Epithelial cell of proximal tubule (primary cell): ENCODE results near the gene ZFP2. TPM values are rescaled to one million over a fixed set of nuclear protein-coding genes. Genes with fewer than 3 reads are reported as not detected.
"Not testable (repeated sequence)": the region's sequence is repeated elsewhere in the genome, so short reads cannot be mapped to it uniquely, and the experiment has no call there.

ENCODE experiments used
- DNase-seq: peaks from one replicate; pipeline ENCODE4 v3.0.0-alpha.2; 2011; ENCODE audit warnings: low read depth
- H3K4me3 ChIP-seq: 2 replicates; pipeline ENCODE4 v1.5.1; 2011; ENCODE audit warnings: low read depth, mild to moderate bottlenecking, low read length
- CTCF ChIP-seq: conservative IDR thresholded peaks from 2 replicates; pipeline ENCODE4 v1.5.1; 2012; ENCODE audit warnings: low read depth, mild to moderate bottlenecking, low read length
- total RNA-seq: library from RNA; depleted of rRNA; stranded (reverse); fragments of >200 nt; gene quantifications from 2 replicates; pipeline ENCODE4 v1.2.3, GENCODE V29; 2015

Gene ZFP2
- total RNA-seq, 1 donor from 2014 or later: 0.86 TPM

- DNase-seq: no peak
- H3K4me3 ChIP-seq: no peak overlapping the region
- TF ChIP-seq CTCF: no peak
These were observed 28.8 kb upstream of the ZFP2 start for GRCh38 chr5:178866946-178867345.

- DNase-seq: no peak
- H3K4me3 ChIP-seq: no peak overlapping the region
- no peak for TF ChIP-seq CTCF
These were observed 26.1 kb upstream of the ZFP2 start for GRCh38 chr5:178869577-178869976.

- DNase-seq: no peak
- H3K4me3 ChIP-seq: no peak overlapping the region
- no peak for TF ChIP-seq CTCF
These were observed 25.3 kb upstream of the ZFP2 start for GRCh38 chr5:178870411-178870810.

- TF ChIP-seq CTCF: no peak
- no peak for DNase-seq
- H3K4me3 ChIP-seq: no peak overlapping the region
These were observed 23.4 kb upstream of the ZFP2 start for GRCh38 chr5:178872302-178872701.

GRCh38 chr5:178883115-178883694 lies 12.5 kb upstream of the ZFP2 start:
- not testable (repeated sequence) for H3K4me3 ChIP-seq, DNase-seq

GRCh38 chr5:178883815-178884430 lies 11.8 kb upstream of the ZFP2 start:
- H3K4me3 ChIP-seq: no peak overlapping the region
- TF ChIP-seq CTCF: no peak
- no peak for DNase-seq

- no peak for TF ChIP-seq CTCF
- no peak overlapping the region for H3K4me3 ChIP-seq
- no peak for DNase-seq
These were observed 3.6 kb downstream of the ZFP2 start for GRCh38 chr5:178899289-178899688.
